ENCODE results near the gene PUS7.

DNA sequence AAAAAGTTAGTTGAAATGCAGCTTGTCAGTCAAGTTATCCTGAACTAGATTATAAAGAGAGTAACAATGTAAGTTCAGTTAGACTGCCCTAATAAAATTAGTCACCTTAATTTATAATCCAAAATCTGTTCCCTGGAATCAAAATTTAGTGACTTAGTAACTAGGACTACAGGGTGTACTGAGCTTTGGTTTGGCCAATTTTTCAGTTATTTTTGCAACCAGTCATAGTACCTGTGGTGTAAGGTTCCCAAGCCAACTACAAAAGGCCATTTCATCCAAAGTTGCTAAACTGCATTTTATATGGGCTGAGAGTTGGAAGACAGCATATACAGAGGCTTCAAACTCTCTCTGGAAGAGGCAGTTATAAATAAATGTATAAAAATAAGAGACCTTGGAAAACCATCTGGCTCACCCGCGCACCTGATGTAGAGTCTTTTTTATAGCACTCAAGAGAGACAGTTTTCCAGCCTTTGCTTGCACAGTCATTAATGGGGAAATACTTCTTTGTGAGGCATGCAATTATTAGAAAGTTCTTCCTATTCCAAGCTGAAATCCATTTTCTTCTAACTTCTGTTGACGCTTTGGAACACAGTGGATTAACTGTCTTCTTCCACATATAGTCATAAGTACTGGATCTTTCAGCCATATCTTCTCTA, 59.2 kb downstream of the PUS7 start:
- TF ChIP-seq, protein P1, sequence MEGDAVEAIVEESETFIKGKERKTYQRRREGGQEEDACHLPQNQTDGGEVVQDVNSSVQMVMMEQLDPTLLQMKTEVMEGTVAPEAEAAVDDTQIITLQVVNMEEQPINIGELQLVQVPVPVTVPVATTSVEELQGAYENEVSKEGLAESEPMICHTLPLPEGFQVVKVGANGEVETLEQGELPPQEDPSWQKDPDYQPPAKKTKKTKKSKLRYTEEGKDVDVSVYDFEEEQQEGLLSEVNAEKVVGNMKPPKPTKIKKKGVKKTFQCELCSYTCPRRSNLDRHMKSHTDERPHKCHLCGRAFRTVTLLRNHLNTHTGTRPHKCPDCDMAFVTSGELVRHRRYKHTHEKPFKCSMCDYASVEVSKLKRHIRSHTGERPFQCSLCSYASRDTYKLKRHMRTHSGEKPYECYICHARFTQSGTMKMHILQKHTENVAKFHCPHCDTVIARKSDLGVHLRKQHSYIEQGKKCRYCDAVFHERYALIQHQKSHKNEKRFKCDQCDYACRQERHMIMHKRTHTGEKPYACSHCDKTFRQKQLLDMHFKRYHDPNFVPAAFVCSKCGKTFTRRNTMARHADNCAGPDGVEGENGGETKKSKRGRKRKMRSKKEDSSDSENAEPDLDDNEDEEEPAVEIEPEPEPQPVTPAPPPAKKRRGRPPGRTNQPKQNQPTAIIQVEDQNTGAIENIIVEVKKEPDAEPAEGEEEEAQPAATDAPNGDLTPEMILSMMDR (IDR thresholded peaks at IDR 0.05; ENCODE audit: insufficient read depth, low read length, poor library complexity, severe bottlenecking), result no peak
- TF ChIP-seq EZH2phosphoT487 (conservative IDR thresholded peaks at IDR 0.05; ENCODE audit: low read length), result no peak

Data from SU-DHL-6 (cell line).